ENCODE data around the gene EXOSC3.

Gene EXOSC3

DNA sequence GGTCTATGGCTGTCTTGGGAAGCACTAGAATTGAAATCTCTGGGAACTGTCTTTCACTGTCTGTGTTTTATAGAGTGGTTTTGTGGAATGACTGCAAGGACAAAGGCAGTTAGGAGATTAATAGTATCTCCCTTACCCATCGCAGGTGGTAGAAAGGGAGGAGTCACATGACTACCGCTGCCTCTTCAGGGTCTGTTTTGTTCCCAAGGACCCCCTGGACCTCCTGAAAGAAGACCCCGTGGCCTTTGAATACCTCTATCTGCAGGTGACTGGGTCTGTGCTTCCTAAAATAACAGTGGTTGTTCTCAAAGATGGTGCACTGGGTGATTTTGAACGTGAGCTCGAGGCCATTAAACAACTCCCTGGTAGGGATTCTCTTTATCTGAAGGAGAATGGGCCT, 54.0 kb downstream of the EXOSC3 start:
- no peak for DNase-seq

DNA sequence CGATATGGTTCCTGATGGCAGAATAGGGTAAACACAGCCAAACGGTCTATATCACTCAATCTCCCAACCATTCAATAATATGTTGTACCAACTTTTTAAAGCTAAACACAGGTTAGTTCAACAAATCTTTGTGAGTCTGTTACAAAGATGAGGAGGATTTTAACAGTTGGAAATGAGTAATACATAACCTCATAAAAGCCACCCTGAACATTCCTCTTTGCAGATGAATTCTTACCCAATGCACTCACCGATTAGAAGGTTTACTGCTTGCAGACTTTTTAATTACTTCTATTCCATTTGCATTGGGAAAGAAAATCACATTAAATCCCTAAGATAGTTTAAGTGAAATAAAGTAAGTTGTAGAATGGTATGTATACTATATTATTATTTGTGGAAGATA, 54.6 kb downstream of the EXOSC3 start:
- DNase-seq: no peak

Measured in NCI-H1694 (cell line).